ENCODE measurements around the gene PPP2R2C. TPM values are rescaled to one million over a fixed set of nuclear protein-coding genes. Genes with fewer than 3 reads are reported as not detected.

PPP2R2C gene
- total RNA-seq, 1 experiment from 2014 or later = 32.9 TPM

DNA sequence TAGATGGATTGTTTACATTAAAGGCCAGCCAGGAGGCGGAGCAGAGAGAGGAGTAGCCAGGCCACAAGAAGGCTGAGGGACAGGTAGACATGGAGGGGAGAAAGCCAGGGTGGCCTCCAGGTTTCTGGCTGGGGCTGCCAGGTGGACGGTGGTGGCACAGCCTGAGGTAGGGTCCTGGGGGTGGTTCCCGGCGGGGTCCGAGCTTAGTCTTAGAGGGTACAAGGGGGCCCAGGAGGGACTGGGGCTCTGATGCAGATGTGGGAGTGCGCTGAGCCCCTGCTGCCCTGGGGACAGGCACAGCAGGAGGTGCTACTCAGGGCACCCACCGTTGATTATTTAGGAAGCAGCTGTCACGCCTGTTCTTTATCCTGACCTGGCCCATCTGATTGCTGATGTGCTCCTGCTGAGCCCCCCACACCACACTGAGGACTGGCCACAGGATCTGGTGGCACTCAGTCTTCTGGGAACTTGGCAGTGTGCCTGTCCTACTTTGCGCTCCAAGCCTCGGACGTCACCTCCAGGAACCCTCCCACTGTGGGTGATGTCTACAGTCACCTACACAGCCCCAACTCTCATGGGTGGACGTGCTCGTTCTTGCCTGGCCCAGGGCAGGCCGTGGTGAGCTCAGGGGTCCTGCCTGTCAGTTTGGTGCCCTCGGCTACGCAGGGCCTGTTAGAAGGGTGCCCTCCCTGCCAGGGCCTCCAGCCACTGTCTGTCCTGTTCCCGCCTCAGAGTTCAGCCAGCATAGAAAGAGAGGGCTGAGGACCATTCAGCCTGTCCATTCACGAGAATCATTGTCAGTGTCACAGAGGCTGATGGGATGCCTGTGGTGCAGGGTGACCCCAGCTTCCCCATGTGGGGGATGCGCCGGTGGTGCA, 190.7 kb downstream of the PPP2R2C start:
- ATAC-seq (no peak), DNase-seq (ENCODE audit: low read depth, low spot score) (no peak)
- no peak overlapping the region for H3K4me3 ChIP-seq (replicated peaks in 1 of 2; ENCODE audit: low read depth in 1 of 2, low read length in 2 of 2)
- H3K9me2 ChIP-seq (ENCODE audit: insufficient read depth) = no peaks in the 10 kb centered on the region
- CTCF ChIA-PET = no interaction called here
- no peaks in the 10 kb centered on the region for H3K9me3 ChIP-seq (ENCODE audit: control insufficient read depth in 1 of 2, insufficient read depth in 1 of 2, low read depth in 1 of 2, low read length in 2 of 2)
- H3K36me3 ChIP-seq (ENCODE audit: control insufficient read depth in 1 of 2, insufficient read depth in 2 of 2, low read length in 2 of 2) = no peaks in the 10 kb centered on the region
- no peaks in the 10 kb centered on the region for H4K20me1 ChIP-seq (ENCODE audit: insufficient read depth)
- RAD21 ChIA-PET (ENCODE audit: low non-redundant PET in 1 of 2, low total read pairs in 2 of 2, uncharacterized antibody in 2 of 2, unreplicated experiment in 2 of 2) = no interaction called here
- intact Hi-C loops (cut with micrococcal nuclease) = no loop called here
- no peaks in the 10 kb centered on the region for H3K79me2 ChIP-seq (ENCODE audit: insufficient read depth, low read length)
- H3K4me1 ChIP-seq (ENCODE audit: control insufficient read depth in 1 of 2, insufficient read depth in 2 of 2, low read length in 2 of 2) = no peaks in the 10 kb centered on the region
- POLR2A ChIA-PET = no interaction called here
- H3K27me3 ChIP-seq (ENCODE audit: insufficient read depth, low read length) = no peaks in the 10 kb centered on the region
- BruUV-seq (replicated peaks) = no TSS peak
- no peak overlapping the region for H3K27ac ChIP-seq (ENCODE audit: low read depth, low read length)
- H3K4me2 ChIP-seq (ENCODE audit: low read length) = no peak overlapping the region
- no peak overlapping the region for H2AFZ ChIP-seq (ENCODE audit: low read depth, low read length, poor library complexity, severe bottlenecking)
- no peak overlapping the region for H3K9ac ChIP-seq (ENCODE audit: low read length)
- no peak for TF ChIP-seq TCF7L2 (IDR thresholded peaks at IDR 0.05; ENCODE audit: borderline replicate concordance, extremely low read depth, insufficient read depth, insufficient read length)
- no peak for TF ChIP-seq FOSL1 (IDR thresholded peaks at IDR 0.05; ENCODE audit: low read depth)
- TF ChIP-seq SP1 (IDR thresholded peaks at IDR 0.05; ENCODE audit: low read depth) = no peak
- TF ChIP-seq EZH2 (IDR thresholded peaks at IDR 0.05) = no peak
- TF ChIP-seq, protein P1, sequence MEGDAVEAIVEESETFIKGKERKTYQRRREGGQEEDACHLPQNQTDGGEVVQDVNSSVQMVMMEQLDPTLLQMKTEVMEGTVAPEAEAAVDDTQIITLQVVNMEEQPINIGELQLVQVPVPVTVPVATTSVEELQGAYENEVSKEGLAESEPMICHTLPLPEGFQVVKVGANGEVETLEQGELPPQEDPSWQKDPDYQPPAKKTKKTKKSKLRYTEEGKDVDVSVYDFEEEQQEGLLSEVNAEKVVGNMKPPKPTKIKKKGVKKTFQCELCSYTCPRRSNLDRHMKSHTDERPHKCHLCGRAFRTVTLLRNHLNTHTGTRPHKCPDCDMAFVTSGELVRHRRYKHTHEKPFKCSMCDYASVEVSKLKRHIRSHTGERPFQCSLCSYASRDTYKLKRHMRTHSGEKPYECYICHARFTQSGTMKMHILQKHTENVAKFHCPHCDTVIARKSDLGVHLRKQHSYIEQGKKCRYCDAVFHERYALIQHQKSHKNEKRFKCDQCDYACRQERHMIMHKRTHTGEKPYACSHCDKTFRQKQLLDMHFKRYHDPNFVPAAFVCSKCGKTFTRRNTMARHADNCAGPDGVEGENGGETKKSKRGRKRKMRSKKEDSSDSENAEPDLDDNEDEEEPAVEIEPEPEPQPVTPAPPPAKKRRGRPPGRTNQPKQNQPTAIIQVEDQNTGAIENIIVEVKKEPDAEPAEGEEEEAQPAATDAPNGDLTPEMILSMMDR (IDR thresholded peaks at IDR 0.05 in 2 of 3, conservative IDR thresholded peaks at IDR 0.05 in 1 of 3; ENCODE audit: borderline replicate concordance in 1 of 3, insufficient read depth in 1 of 3, low read depth in 2 of 3, low read length in 2 of 3) = no peak
- TF ChIP-seq, protein P2, sequence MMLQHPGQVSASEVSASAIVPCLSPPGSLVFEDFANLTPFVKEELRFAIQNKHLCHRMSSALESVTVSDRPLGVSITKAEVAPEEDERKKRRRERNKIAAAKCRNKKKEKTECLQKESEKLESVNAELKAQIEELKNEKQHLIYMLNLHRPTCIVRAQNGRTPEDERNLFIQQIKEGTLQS (IDR thresholded peaks at IDR 0.05) = no peak
- TF ChIP-seq ZFX (IDR thresholded peaks at IDR 0.05) = no peak
- TF ChIP-seq CBX3 (IDR thresholded peaks at IDR 0.05; ENCODE audit: low read depth) = no peak
- TF ChIP-seq CEBPB (IDR thresholded peaks at IDR 0.05; ENCODE audit: low read depth) = no peak
- TF ChIP-seq, protein P3, sequence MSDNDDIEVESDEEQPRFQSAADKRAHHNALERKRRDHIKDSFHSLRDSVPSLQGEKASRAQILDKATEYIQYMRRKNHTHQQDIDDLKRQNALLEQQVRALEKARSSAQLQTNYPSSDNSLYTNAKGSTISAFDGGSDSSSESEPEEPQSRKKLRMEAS (IDR thresholded peaks at IDR 0.05) = no peak
- no peak for TF ChIP-seq EZH2phosphoT487 (IDR thresholded peaks at IDR 0.05; ENCODE audit: borderline replicate concordance)
- TF ChIP-seq ELF1 (IDR thresholded peaks at IDR 0.05; ENCODE audit: borderline replicate concordance, low read depth) = no peak

Measured in HCT116 (cell line).